Left renal cortex interstitium (tissue), 4 donors: ENCODE data around the gene PUM2. TPM values are rescaled to one million over a fixed set of nuclear protein-coding genes. Genes with fewer than 3 reads are reported as not detected.
"Not testable (repeated sequence)": the region's sequence is repeated elsewhere in the genome, so short reads cannot be mapped to it uniquely, and the experiment has no call there.

Experiments used
- DNase-seq, 4 donors: peaks; one replicate each; pipeline ENCODE4 v3.0.0-alpha.2; 2013; ENCODE audit warnings: low read depth in 4 of 4, low spot score in 2 of 4, missing footprints in 1 of 4
- polyA plus RNA-seq, 4 donors: library from polyadenylated mRNA; unstranded; fragments of 120-200 nt; gene quantifications; one replicate each; pipeline ENCODE4 v1.2.1, GENCODE V29; 2013; ENCODE audit not compliant: insufficient read length in 4 of 4

PUM2 gene
- polyA plus RNA-seq, 4 donors, result 96.7 to 113 (median 103) TPM

GRCh38 chr2:20300656-20301055 lies 50.0 kb downstream of the PUM2 start:
- no peak for DNase-seq

- DNase-seq, result no peak
Observed at GRCh38 chr2:20299113-20299512, 51.5 kb downstream of the PUM2 start.

GRCh38 chr2:20294231-20294630 lies 56.4 kb downstream of the PUM2 start:
- no peak for DNase-seq

- DNase-seq, result no peak
Observed at GRCh38 chr2:20292984-20293383, 57.7 kb downstream of the PUM2 start.

GRCh38 chr2:20291846-20292408 lies 58.7 kb downstream of the PUM2 start:
- DNase-seq, result no peak

- DNase-seq, result peak in 3 of 4 donors; percentile 44 to 72 (median 53)
Observed at GRCh38 chr2:20291106-20291564, 59.5 kb downstream of the PUM2 start.

- DNase-seq, result no peak
Observed at GRCh38 chr2:20288642-20289340, 61.9 kb downstream of the PUM2 start.

GRCh38 chr2:20282916-20283592 lies 67.6 kb downstream of the PUM2 start:
- peak in 3 of 4 donors; percentile 30 to 59 (median 41) for DNase-seq

- DNase-seq, result no peak
Observed at GRCh38 chr2:20281876-20282275, 68.8 kb downstream of the PUM2 start.

- no peak for DNase-seq
Observed at GRCh38 chr2:20273042-20273441, 77.6 kb downstream of the PUM2 start.

GRCh38 chr2:20268317-20268716 lies 82.3 kb downstream of the PUM2 start:
- not testable (repeated sequence) for DNase-seq

- no peak for DNase-seq
Observed at GRCh38 chr2:20267529-20267928, 83.1 kb downstream of the PUM2 start.

- no peak for DNase-seq
Observed at GRCh38 chr2:20264629-20265028, 86.0 kb downstream of the PUM2 start.

- no peak for DNase-seq
Observed at GRCh38 chr2:20257411-20257810, 93.2 kb downstream of the PUM2 start.

- DNase-seq, result no peak
Observed at GRCh38 chr2:20254731-20255130, 95.9 kb downstream of the PUM2 start.

GRCh38 chr2:20250436-20250835 lies 100.2 kb downstream of the PUM2 start:
- DNase-seq, result no peak

- DNase-seq, result no peak
Observed at GRCh38 chr2:20249170-20249569, 101.5 kb downstream of the PUM2 start.

- no peak for DNase-seq
Observed at GRCh38 chr2:20247084-20247483, 103.6 kb downstream of the PUM2 start.

- not testable (repeated sequence) for DNase-seq
Observed at GRCh38 chr2:20243637-20244036, 107.0 kb downstream of the PUM2 start.

- DNase-seq, result no peak
Observed at GRCh38 chr2:20242727-20243377, 107.8 kb downstream of the PUM2 start.
